Transverse colon (tissue), 4 donors: Measurements from ENCODE around the gene CIAO3. TPM values are rescaled to one million over a fixed set of nuclear protein-coding genes. Genes with fewer than 3 reads are reported as not detected.

Source experiments
- DNase-seq: peaks from one replicate; pipeline ENCODE4 v3.0.0-alpha.2; 2019
- H3K27ac ChIP-seq, 4 donors: fragments of 200-600 bp; sonication (generic); 2 replicates each; pipeline ENCODE4 v1.5.1; 2016 to 2018; ENCODE audit warnings: inconsistent platforms in 4 of 4
- H3K27me3 ChIP-seq: fragments of 200-600 bp; sonication (generic); 2 replicates; pipeline ENCODE4 v1.5.1; 2017; ENCODE audit warnings: inconsistent platforms
- H3K36me3 ChIP-seq, 4 donors: fragments of 200-600 bp; sonication (generic); 2 replicates each; pipeline ENCODE4 v1.5.1; 2017 to 2019; ENCODE audit warnings: inconsistent platforms in 4 of 4
- H3K4me1 ChIP-seq, 4 donors: fragments of 200-600 bp; sonication (generic); 2 replicates each; pipeline ENCODE4 v1.5.1; 2017 to 2020; ENCODE audit warnings: inconsistent platforms in 4 of 4
- H3K4me3 ChIP-seq, 4 donors: fragments of 200-600 bp; sonication (generic); 1 replicate in 1 of 4; 2 replicates in 3 of 4; pipeline versions ENCODE4 v1.5.1 to v1.6.1; 2017 to 2019; ENCODE audit warnings: inconsistent platforms in 4 of 4
- H3K9me3 ChIP-seq, 2 donors: fragments of 200-600 bp; sonication (generic); 2 replicates each; pipeline ENCODE4 v1.5.1; 2017 to 2019; ENCODE audit warnings: inconsistent platforms in 2 of 2
- CTCF ChIP-seq, 5 experiments: fragments of 200-600 bp in 3 of 5; fragments of 450-650 bp in 2 of 5; sonication (generic) in 3 of 5; IDR thresholded peaks; 1 replicate in 2 of 5; 2 replicates in 3 of 5; pipeline ENCODE4 v1.5.1; 2016 to 2017; ENCODE audit warnings: antibody characterized with exemption in 5 of 5, inconsistent platforms in 3 of 5, mild to moderate bottlenecking in 2 of 5, moderate library complexity in 1 of 5
- EP300 ChIP-seq: sonication (generic); formaldehyde crosslinking; IDR thresholded peaks from one replicate; pipeline ENCODE4 v1.6.1; 2017; ENCODE audit warnings: antibody characterized with exemption, low read depth
- POLR2A ChIP-seq: fragments of 450-650 bp; IDR thresholded peaks from one replicate; pipeline ENCODE4 v1.6.1; 2016; ENCODE audit warnings: antibody characterized with exemption, mild to moderate bottlenecking, moderate library complexity
- POLR2AphosphoS5 ChIP-seq, 3 donors: sonication (generic); formaldehyde crosslinking; IDR thresholded peaks; one replicate each; pipeline ENCODE4 v1.6.1; 2016; ENCODE audit warnings: antibody characterized with exemption in 3 of 3
- WGBS, 2 donors: methylation state at CpG; one replicate each; pipeline ENCODE4 v1.1.5; 2018; ENCODE audit warnings: low coverage in 1 of 2; 5-methylcytosine and 5-hydroxymethylcytosine counted together
- in situ Hi-C, 4 donors: fragments of 200-750 bp; cut with MboI; loops; one replicate each; pipeline versions ENCODE4 v1.15.0 to v1.15.1; 2017; ENCODE audit warnings: low sequenced_read_pairs in 3 of 4, low pct_ligation_motif_present in 1 of 4, low pct_unique_long_range_greater_than_20kb in 1 of 4
- intact Hi-C: fragments of 100-400 bp; cut with DNase I; formaldehyde crosslinking; loops from one replicate; pipeline ENCODE4 v1.15.1; 2023; ENCODE audit warnings: low total_unique reads
- total RNA-seq, 4 donors: library from RNA; depleted of rRNA; stranded (reverse); fragments of >200 nt; gene quantifications; one replicate each; pipeline ENCODE4 v1.1.0, GENCODE V29; 2016

CIAO3 gene
- total RNA-seq, 4 donors from 2014 or later: 59.1 to 346 (median 102) TPM

- WGBS, 2 donors: 0% methylated on average over 13 of the region's 22 CpGs; no CpG with 5 or more reads in 1 of the 2 donors
- Histone ChIP-seq H3K4me3 (peak overlapping the region; percentile 78 to 86 (median 84)), H3K36me3 (peaks cover 0 to 2% (median 0%) of the 10 kb centered on the region in 4 donors), H3K9me3 (no peaks in the 10 kb centered on the region), H3K27me3 (peaks cover 3% of the 10 kb centered on the region), H3K27ac (peak overlapping the region; percentile 75 to 87 (median 81)), H3K4me1 (peaks cover 7 to 20% (median 14%) of the 10 kb centered on the region in 4 donors)
- no peak for TF ChIP-seq CTCF (IDR thresholded peaks at IDR 0.05)
- TF ChIP-seq EP300: no peak
- no peak for TF ChIP-seq POLR2A
- TF ChIP-seq POLR2AphosphoS5 (IDR thresholded peaks at IDR 0.05): no peak
- in situ Hi-C loops (no loop called here), intact Hi-C loops (loop anchor here (2.0 kb wide), 1 partner anchor 28 kb away; no protein-coding TSS in a partner anchor)
- peak; percentile 26 for DNase-seq
These were observed 386 bp downstream of the CIAO3 start for GRCh38 chr16:740459-740763.

GRCh38 chr16:739560-740458, 988 bp downstream of the CIAO3 start:
- H3K36me3 ChIP-seq: peaks cover 0 to 6% (median 0%) of the 10 kb centered on the region in 4 donors
- H3K4me3 ChIP-seq: peak overlapping the region; percentile 78 to 86 (median 84)
- TF ChIP-seq POLR2A (no peak), POLR2AphosphoS5 (IDR thresholded peaks at IDR 0.05) (no peak), CTCF (IDR thresholded peaks at IDR 0.05) (no peak), EP300 (no peak)
- H3K27me3 ChIP-seq: peaks cover 3% of the 10 kb centered on the region
- no peak for DNase-seq
- H3K27ac ChIP-seq: peak overlapping the region; percentile 75 to 87 (median 81)
- peaks cover 7 to 20% (median 14%) of the 10 kb centered on the region in 4 donors for H3K4me1 ChIP-seq
- 43% methylated on average over 35 of the region's 38 CpGs; no CpG with 5 or more reads in 1 of the 2 donors for WGBS, 2 donors
- in situ Hi-C loops (no loop called here), intact Hi-C loops (loop anchor here (2.0 kb wide), 1 partner anchor 27 kb away; no protein-coding TSS in a partner anchor)
- no peaks in the 10 kb centered on the region for H3K9me3 ChIP-seq

- no peak for TF ChIP-seq POLR2AphosphoS5 (IDR thresholded peaks at IDR 0.05)
- no peak for TF ChIP-seq POLR2A
- TF ChIP-seq CTCF (IDR thresholded peaks at IDR 0.05): no peak
- no peak for TF ChIP-seq EP300
- intact Hi-C loops: no loop called here
- in situ Hi-C loops: no loop called here
- no peak overlapping the region for H3K27ac ChIP-seq
- no peak overlapping the region for H3K4me3 ChIP-seq
- peaks cover 0 to 14% (median 5%) of the 10 kb centered on the region in 4 donors for H3K36me3 ChIP-seq
- no peaks in the 10 kb centered on the region for H3K9me3 ChIP-seq
- no peaks in the 10 kb centered on the region for H3K27me3 ChIP-seq
- no peak for DNase-seq
- WGBS, 2 donors: 60 to 96% methylated on average over 1 to 29 of the region's 29 CpGs
- peaks cover 7 to 20% (median 14%) of the 10 kb centered on the region in 4 donors for H3K4me1 ChIP-seq
These were observed 3.8 kb downstream of the CIAO3 start for GRCh38 chr16:736936-737481.

- H3K27ac ChIP-seq: no peak overlapping the region
- peaks cover 7 to 13% (median 9%) of the 10 kb centered on the region in 4 donors for H3K4me1 ChIP-seq
- no peaks in the 10 kb centered on the region for H3K9me3 ChIP-seq
- H3K27me3 ChIP-seq: no peaks in the 10 kb centered on the region
- H3K4me3 ChIP-seq: no peak overlapping the region
- WGBS, 2 donors: 86 to 95% methylated on average over 8 to 13 of the region's 13 CpGs
- in situ Hi-C loops (no loop called here), intact Hi-C loops (no loop called here)
- TF ChIP-seq EP300: no peak
- no peak for TF ChIP-seq CTCF (IDR thresholded peaks at IDR 0.05)
- TF ChIP-seq POLR2A: no peak
- no peak for TF ChIP-seq POLR2AphosphoS5 (IDR thresholded peaks at IDR 0.05)
- no peak for DNase-seq
- peaks cover 0 to 14% (median 5%) of the 10 kb centered on the region in 4 donors for H3K36me3 ChIP-seq
These were observed 4.8 kb downstream of the CIAO3 start for GRCh38 chr16:735982-736453.
